GM20000 (cell line): ENCODE data around the gene GUCY1B1.

ENCODE experiments used
- DNase-seq: peaks from one replicate; pipeline ENCODE4 v3.0.0; 2012; ENCODE audit warnings: low spot score
- TF ChIP-seq, protein P1 (sequence below): IDR thresholded peaks from 2 replicates; pipeline ENCODE4 v1.5.1; 2012; ENCODE audit warnings: mild to moderate bottlenecking, control low read depth; ENCODE audit errors: extremely low read depth, missing control alignments

Gene GUCY1B1

DNA sequence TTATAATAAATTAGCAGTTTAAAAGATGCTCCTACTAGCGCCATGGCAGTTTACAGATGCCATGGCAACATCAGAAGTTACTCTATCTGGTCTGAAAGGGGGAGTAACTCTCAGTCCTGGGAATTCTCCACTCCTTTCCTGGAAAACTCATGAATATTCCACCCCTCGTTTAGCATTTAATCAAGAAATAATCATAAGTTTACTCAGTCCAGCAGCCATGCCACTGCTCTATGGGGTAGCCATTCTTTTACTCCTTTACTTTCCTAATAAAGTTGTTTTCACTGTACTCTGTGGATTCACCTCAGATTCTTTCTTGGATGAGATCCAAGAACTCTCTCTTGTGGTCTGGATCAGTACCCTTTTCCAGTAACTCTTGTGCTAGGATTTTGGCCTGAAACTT is 52.3 kb downstream of the GUCY1B1 start:
- TF ChIP-seq, protein P1, sequence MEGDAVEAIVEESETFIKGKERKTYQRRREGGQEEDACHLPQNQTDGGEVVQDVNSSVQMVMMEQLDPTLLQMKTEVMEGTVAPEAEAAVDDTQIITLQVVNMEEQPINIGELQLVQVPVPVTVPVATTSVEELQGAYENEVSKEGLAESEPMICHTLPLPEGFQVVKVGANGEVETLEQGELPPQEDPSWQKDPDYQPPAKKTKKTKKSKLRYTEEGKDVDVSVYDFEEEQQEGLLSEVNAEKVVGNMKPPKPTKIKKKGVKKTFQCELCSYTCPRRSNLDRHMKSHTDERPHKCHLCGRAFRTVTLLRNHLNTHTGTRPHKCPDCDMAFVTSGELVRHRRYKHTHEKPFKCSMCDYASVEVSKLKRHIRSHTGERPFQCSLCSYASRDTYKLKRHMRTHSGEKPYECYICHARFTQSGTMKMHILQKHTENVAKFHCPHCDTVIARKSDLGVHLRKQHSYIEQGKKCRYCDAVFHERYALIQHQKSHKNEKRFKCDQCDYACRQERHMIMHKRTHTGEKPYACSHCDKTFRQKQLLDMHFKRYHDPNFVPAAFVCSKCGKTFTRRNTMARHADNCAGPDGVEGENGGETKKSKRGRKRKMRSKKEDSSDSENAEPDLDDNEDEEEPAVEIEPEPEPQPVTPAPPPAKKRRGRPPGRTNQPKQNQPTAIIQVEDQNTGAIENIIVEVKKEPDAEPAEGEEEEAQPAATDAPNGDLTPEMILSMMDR: no peak
- DNase-seq: no peak

- TF ChIP-seq, protein P1: no peak
- no peak for DNase-seq
Measured at GRCh38 chr4:155818639-155819038, 59.8 kb downstream of the GUCY1B1 start.

DNA sequence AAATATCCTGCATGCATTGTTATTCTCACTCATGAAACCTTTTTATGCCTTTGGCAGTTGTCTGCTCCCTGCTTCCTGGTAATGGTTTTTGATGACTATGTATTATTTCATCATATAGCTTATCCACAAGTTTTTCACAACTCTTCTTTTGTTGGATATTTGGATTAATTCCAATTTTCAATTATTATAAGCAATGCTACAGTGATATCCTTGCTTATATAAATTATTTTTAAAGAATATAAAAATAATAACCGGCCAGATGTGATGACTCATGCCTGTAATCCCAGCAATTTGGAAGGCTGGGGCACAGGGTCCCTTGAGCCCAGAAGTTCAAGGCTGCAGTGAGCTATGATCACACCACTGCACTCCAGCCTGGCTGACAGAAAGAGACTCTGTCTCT is 60.2 kb downstream of the GUCY1B1 start:
- TF ChIP-seq, protein P1: no peak
- no peak for DNase-seq

- TF ChIP-seq, protein P1: no peak
- no peak for DNase-seq
Measured at GRCh38 chr4:155820887-155821518, 62.2 kb downstream of the GUCY1B1 start.

DNA sequence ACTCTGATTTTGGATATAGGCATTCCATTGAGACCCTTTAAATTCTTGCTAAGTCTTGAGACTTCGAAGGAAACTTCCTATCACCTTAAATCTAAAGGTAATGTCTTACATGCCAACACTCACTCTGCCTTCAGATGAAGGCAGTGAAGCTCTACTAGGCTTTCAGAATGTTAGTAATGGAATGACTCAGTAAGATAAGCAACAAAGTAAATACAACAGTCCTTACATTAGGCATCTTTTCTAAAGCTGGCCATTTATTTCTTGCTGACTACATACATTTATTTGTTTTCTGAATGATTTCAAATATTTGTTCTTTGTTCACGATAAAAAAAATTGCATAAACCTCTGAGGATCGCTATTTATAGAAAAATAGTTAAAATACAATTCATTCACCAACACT is 63.8 kb downstream of the GUCY1B1 start:
- TF ChIP-seq, protein P1: no peak
- no peak for DNase-seq

DNA sequence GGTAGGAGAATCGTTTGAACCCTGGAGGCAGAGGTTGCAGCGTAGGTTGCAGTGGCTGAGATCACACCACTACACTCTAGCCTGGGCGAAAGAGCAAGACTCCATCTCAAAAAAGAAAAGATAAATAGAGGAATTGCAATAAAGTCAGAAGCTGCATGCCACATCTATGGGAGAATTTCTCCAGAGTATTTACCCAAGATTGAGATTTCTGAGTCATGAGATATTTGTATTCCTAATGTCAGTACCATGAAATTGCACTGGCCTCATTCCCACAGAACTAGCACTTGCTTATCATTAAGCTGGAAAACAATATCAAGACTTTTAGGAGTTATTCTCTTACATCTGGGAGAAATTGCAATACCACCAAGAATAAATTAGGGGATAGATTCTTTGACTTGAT is 69.8 kb downstream of the GUCY1B1 start:
- TF ChIP-seq, protein P1: no peak
- no peak for DNase-seq

- DNase-seq: no peak
- TF ChIP-seq, protein P1: no peak
Measured at GRCh38 chr4:155832664-155833063, 73.8 kb downstream of the GUCY1B1 start.
